DMS79 treated with DMSO at 0.1 percent for 48 hours (cell line): ENCODE results near the gene TMEM108.

Experiments
- DNase-seq: peaks from one replicate; lab custom pipeline; 2025; lab: John Stamatoyannopoulos, UW

Gene TMEM108

DNA sequence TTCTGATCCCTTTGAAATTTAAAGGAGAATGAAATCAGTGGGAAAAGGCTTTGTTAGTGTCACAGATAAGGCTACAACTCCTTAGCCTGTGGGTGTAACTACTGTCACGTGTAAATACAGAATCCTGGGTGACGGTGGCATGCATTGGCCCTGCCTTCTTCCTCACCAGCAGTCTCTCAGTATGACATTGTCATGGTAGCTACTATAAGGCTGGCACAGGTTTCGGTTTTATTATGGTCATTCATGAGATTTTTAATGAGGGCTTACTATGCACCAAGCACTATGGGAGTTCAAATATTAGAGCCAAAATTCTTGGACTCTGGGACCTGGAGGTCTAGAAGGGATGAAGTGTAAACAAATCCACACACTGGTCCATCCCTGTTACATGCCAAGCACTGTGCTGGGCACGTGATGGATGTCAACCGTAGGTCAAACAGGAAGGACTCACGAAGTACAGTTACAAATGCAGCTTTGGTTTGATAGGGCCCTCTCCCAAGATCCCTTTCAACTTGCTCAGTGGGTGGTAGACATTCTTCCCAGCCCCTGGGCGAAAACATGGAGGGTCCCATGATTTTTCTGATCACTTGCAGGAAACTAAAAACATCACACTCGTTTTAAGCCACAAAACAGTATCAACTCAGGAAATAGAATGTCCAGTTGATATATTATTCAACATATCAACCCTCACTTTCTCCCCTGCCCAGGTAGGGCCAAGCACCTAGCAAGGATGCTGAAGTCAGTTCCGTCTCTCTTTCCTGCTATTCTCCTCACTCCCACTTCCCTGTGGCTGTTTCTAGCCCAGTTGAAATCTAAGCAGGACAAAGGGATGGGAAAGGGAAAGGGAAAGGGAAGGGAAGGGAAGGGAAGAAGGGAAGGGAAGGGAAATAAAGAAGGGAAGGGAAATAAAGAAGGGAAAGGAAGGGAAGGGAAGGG is 387.0 kb downstream of the TMEM108 start:
- DNase-seq: no peak

- DNase-seq: no peak
Observed at GRCh38 chr3:133425898-133426297, 387.7 kb downstream of the TMEM108 start.

DNA sequence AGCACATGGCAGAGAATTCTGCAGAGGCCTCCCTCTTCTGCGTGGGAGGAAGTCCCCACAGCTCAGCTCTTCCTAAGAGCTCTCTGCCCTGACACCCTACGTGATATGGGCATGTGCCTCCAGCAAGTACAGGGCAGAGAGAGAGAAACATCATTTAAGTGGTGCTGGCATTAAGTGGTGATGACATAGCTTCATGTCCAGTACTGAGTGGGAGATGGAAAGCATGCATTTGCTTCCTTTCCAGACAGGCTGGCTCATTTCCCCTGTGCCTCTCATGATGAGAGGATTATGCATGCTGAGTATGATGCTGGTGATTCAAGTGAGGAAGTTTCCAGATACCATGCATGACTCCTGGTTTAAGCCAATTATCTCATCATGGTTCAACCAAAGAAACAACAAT is 388.5 kb downstream of the TMEM108 start:
- DNase-seq: no peak

- DNase-seq: no peak
Observed at GRCh38 chr3:133428552-133428951, 390.4 kb downstream of the TMEM108 start.

- DNase-seq: no peak
Observed at GRCh38 chr3:133429063-133429462, 390.9 kb downstream of the TMEM108 start.

DNA sequence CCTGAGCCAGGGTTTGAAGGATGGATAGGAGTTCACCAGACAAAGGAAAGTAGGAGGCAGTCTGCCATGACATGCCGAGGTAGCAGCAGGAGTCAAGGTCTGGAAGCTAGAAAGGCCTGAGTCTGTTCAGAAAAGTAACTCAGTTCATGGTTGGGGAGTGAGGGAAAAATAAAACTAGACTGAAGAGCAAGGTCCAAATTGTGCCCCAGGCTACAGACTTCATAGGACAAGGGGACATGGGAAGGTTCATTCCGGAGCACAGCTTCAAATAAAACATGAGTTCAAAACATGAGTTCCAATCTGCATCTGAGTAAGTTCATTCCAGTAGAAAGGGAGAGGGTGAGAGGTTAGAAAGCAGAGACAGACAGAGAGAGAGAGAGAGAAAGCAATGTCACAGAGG is 401.4 kb downstream of the TMEM108 start:
- DNase-seq: no peak

DNA sequence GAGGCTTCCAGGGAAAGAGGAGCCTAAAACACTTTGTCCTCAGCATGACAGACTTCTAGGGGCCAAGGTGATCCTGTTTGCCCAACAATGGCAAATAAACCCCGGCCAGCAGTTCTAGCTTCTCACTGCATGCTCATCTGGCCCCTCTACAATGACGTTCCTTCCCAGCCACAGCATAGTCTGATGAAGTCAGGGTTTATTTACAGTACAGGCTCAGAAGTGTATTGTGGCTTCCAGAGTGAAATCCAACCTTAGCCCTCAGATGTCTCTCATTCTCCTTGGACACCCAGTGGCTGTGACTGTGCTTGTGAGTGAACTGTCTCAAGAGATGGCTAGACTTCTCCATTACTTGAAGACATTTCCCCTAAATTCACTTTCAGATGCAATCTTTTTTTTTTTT is 402.5 kb downstream of the TMEM108 start:
- DNase-seq: no peak

DNA sequence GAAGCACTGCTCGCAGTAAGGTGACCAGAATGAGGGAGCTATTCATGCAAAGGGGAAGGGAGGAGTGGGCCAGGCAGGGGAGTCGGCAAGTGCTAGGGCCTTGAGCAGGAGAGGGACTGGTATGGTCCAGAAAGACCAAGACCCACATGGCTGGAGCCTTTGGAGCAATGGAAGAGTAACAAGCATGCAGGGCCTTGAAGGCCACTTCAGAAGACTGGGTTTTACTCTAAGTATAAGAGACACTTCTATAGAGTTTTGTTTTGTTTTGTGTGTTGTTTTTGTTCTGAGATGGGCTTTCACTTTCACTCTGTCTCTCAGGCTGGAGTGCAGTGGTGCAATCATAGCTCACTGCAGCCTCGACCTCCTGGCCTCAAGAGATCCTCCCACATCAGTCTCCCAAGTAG is 403.7 kb downstream of the TMEM108 start:
- DNase-seq: no peak

DNA sequence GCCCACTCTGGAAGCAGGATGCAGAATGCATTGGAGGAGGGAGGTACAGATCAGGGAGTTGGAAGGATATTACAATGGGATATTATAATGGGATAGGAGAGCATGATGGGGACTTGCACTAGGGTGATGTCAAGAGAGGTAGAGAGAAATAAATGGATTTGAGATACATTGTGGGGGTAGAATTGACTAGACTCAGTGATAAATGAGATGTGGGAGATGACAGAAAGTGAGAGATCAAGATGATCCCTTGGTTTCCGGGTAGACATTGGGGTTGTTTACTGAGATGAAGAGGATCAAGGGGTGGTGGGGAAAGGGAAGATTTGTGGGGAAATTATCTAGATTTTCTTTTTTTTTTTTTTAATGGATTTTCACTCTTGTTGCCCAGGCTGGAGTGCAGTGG is 404.3 kb downstream of the TMEM108 start:
- no peak for DNase-seq

DNA sequence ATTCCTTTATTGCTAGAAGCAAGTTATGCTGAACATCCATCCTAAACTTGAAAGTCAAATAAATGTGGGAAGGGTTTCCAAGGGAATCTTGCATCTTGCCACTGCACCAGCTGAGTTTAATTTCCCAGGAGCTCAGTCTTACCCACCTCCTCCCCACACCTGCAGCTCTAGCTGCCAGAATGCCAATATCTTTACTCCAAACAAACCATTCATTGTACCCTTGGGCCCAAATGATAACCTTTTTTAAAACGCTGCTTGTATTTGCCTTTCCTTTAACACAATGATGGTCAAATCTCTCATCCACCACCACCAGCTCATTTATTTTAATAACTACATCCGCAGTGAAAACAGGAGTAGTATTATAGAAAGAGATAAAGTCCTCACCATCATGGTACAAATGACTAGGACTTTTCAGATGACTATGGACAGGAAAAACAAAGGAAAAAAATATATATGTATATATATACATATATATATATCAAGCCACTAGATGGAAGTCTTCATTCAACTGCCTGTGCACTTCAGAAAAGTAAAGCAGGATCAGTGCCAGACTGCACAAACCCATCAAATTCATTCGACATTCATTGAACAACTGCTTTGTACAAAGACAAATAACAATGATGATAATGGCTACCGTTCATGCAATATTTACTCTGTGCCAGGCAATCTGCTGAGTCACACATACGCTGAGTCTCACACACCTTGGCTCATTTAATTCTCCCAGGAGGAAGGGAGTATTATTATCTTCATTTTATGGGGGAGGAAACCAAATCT is 405.6 kb downstream of the TMEM108 start:
- DNase-seq: no peak

- no peak for DNase-seq
Observed at GRCh38 chr3:133444423-133444774, 406.2 kb downstream of the TMEM108 start.

- no peak for DNase-seq
Observed at GRCh38 chr3:133445108-133445507, 406.9 kb downstream of the TMEM108 start.
